OCI-LY3 (cell line): ENCODE measurements around the gene FANCE.
A peak's percentile ranks its signal among the peaks of the same experiment; 100 is the strongest.

Experiments
- H2AFZ ChIP-seq: fragments of 200-600, 300-600 bp; shearing (Covaris generic); 2 replicates; pipeline ENCODE4 v1.6.0; 2014; ENCODE audit warnings: antibody characterized with exemption, low read depth, low read length
- H3K27ac ChIP-seq: fragments of 200-600, 300-600 bp; sonication (generic); 2 replicates; pipeline ENCODE4 v1.5.1; 2014; ENCODE audit warnings: mild to moderate bottlenecking, low read length, moderate library complexity, mixed read lengths
- H3K27me3 ChIP-seq: fragments of 200-600, 300-600 bp; sonication (generic); 2 replicates; pipeline ENCODE4 v1.6.1; 2014; ENCODE audit warnings: low read depth, low read length, mixed read lengths
- H3K36me3 ChIP-seq: fragments of 200-600, 300-600 bp; sonication (generic); replicated peaks from 2 replicates; pipeline ENCODE3; 2014; ENCODE audit warnings: low read depth, low read length, mixed read lengths
- H3K4me1 ChIP-seq: fragments of 300-600, 200-600 bp; sonication (generic); 2 replicates; pipeline ENCODE4 v1.6.1; 2014; ENCODE audit warnings: low read length, mixed read lengths
- H3K4me2 ChIP-seq: fragments of 200-600, 300-600 bp; sonication (generic); 2 replicates; pipeline ENCODE4 v1.6.1; 2014; ENCODE audit warnings: low read length, mixed read lengths
- H3K4me3 ChIP-seq: fragments of 300-600, 200-600 bp; sonication (generic); 2 replicates; pipeline ENCODE4 v1.5.1; 2014; ENCODE audit warnings: antibody characterized with exemption, mild to moderate bottlenecking, low read length, moderate library complexity
- H3K79me2 ChIP-seq: fragments of 300-600, 200-600 bp; shearing (Covaris generic); 2 replicates; pipeline ENCODE4 v1.6.1; 2014; ENCODE audit warnings: mild to moderate bottlenecking, low read length, mixed read lengths
- H3K9ac ChIP-seq: fragments of 300-600, 200-600 bp; shearing (Covaris generic); 2 replicates; pipeline ENCODE4 v1.6.0; 2014; ENCODE audit warnings: mild to moderate bottlenecking, low read length, moderate library complexity
- H3K9me3 ChIP-seq: fragments of 200-600, 300-600 bp; shearing (Covaris generic); 2 replicates; pipeline ENCODE4 v1.6.1; 2014; ENCODE audit warnings: low read length, mixed read lengths; ENCODE audit not compliant: insufficient read depth
- H4K20me1 ChIP-seq: fragments of 200-600, 300-600 bp; sonication (generic); 2 replicates; pipeline ENCODE4 v1.6.1; 2016; ENCODE audit warnings: low read length, mixed read lengths; ENCODE audit not compliant: insufficient read depth
- CTCF ChIP-seq: fragments of 200-600, 300-600 bp; sonication (generic); IDR thresholded peaks from 2 replicates; pipeline ENCODE4 v1.5.1; 2014; ENCODE audit warnings: antibody characterized with exemption, low read length, low read depth
- EZH2phosphoT487 ChIP-seq: fragments of 200-600 bp; shearing (Covaris generic); IDR thresholded peaks from 2 replicates; pipeline ENCODE4 v1.6.1; 2018; ENCODE audit warnings: antibody characterized with exemption, mixed run types, low read depth

Gene FANCE

GRCh38 chr6:35495258-35496035, 43.3 kb downstream of the FANCE start:
- H3K9ac ChIP-seq, result no peak overlapping the region
- no peak overlapping the region for H3K27ac ChIP-seq
- no peak overlapping the region for H3K4me2 ChIP-seq
- H2AFZ ChIP-seq, result no peak overlapping the region
- H4K20me1 ChIP-seq, result no peaks in the 10 kb centered on the region
- H3K9me3 ChIP-seq, result no peaks in the 10 kb centered on the region
- TF ChIP-seq CTCF, result no peak
- TF ChIP-seq EZH2phosphoT487, result no peak
- H3K4me3 ChIP-seq, result no peak overlapping the region
- no peaks in the 10 kb centered on the region for H3K79me2 ChIP-seq
- no peaks in the 10 kb centered on the region for H3K36me3 ChIP-seq
- H3K27me3 ChIP-seq, result peaks cover 17% of the 10 kb centered on the region; the same call in 1 of the 2 replicates
- H3K4me1 ChIP-seq, result peaks cover 7% of the 10 kb centered on the region

DNA sequence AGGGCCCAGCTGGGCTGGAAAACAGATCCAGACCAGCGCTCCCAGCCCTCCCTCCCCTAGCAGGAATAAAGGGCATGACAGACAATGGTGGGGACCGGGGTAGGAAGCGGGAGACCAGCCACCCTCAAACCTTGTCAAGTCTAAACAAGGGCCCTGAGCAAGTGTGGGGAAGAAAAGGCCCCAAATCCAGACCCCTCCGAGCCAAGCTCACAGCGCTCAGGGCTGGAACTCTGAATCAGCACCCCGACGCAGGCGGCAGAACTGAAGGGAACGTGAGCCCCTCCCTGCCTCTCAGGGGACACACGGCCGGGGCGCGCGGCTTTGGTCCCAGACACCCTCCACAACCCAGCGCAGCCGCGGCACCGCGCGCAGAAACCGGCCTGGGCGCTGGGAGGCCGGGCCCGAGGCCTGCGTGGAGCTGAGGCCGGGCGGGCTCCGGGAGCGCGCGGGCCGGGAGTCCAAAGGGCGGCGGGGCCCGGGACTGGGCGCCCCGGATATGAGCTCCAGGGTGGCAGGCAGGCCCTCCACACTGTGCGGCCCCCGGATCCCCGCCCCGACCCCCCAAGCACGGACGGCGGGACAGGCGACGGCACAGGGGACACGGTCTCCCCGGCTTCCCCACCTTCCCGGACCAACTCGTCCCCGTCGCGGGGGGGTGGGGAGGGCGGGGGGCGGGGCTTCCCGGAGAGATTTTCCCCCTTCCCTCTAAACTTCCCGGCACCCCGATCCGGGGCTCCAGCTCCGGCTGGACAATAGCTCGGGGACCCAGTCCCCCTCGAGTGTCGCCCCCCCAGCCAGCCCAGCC, 44.1 kb downstream of the FANCE start:
- TF ChIP-seq EZH2phosphoT487, result no peak
- TF ChIP-seq CTCF, result no peak

GRCh38 chr6:35496841-35497570, 44.9 kb downstream of the FANCE start, which contains the start of gene TEAD3:
Gene TEAD3, minus strand, starts transcription at chr6:35497079.
- Histone ChIP-seq H3K36me3 (no peaks in the 10 kb centered on the region), H3K9me3 (no peaks in the 10 kb centered on the region), H3K9ac (no peak within 1 kb of the TSS), H3K27me3 (peaks cover 8% of the 10 kb centered on the region; the same call in 1 of the 2 replicates), H3K27ac (no peak within 1 kb of the TSS), H3K4me3 (peak within 1 kb of the TSS; percentile 42; the same call in 1 of the 2 replicates), H3K4me2 (no peak within 1 kb of the TSS; the same call in 1 of the 2 replicates), H3K4me1 (peaks cover 6% of the 10 kb centered on the region), H2AFZ (no peak within 1 kb of the TSS), H4K20me1 (no peaks in the 10 kb centered on the region), H3K79me2 (no peaks in the 10 kb centered on the region)
- no peak for TF ChIP-seq CTCF
- no peak for TF ChIP-seq EZH2phosphoT487

More for the DNA sequence above, 44.1 kb downstream of the FANCE start:
- Histone ChIP-seq H4K20me1 (no peaks in the 10 kb centered on the region), H3K36me3 (no peaks in the 10 kb centered on the region), H3K9me3 (no peaks in the 10 kb centered on the region), H3K4me1 (peaks cover 6% of the 10 kb centered on the region), H2AFZ (no peak overlapping the region), H3K4me3 (no peak overlapping the region), H3K27me3 (peaks cover 11% of the 10 kb centered on the region; the same call in 1 of the 2 replicates), H3K4me2 (no peak overlapping the region), H3K79me2 (no peaks in the 10 kb centered on the region), H3K9ac (no peak overlapping the region), H3K27ac (no peak overlapping the region)
